ENCODE measurements around the gene MANF.

MANF gene

GRCh38 chr3:51434110-51434509 lies 49.0 kb downstream of the MANF start:
- H3K4me3 ChIP-seq, result no peak overlapping the region
- no peak for TF ChIP-seq CTCF (IDR thresholded peaks at IDR 0.05)
- DNase-seq (ENCODE audit: low spot score), result no peak
- no peak overlapping the region for H3K27ac ChIP-seq

GRCh38 chr3:51434746-51435327 lies 49.7 kb downstream of the MANF start:
- no peak for DNase-seq (ENCODE audit: low spot score)
- TF ChIP-seq CTCF (IDR thresholded peaks at IDR 0.05), result peak; percentile 34
- Histone ChIP-seq H3K27ac (no peak overlapping the region), H3K4me3 (no peak overlapping the region)

- Histone ChIP-seq H3K27ac (no peak overlapping the region), H3K4me3 (no peak overlapping the region)
- no peak for DNase-seq (ENCODE audit: low spot score)
- TF ChIP-seq CTCF (IDR thresholded peaks at IDR 0.05), result no peak
Measured at GRCh38 chr3:51436998-51437639, 52.0 kb downstream of the MANF start.

All from coronary artery (tissue), 2 donors.